OCI-LY3 (cell line): ENCODE measurements around the gene MESP2.

Source experiments
- H2AFZ ChIP-seq: fragments of 200-600, 300-600 bp; shearing (Covaris generic); 2 replicates; pipeline ENCODE4 v1.6.0; 2014; ENCODE audit warnings: antibody characterized with exemption, low read depth, low read length
- H3K27ac ChIP-seq: fragments of 200-600, 300-600 bp; sonication (generic); 2 replicates; pipeline ENCODE4 v1.5.1; 2014; ENCODE audit warnings: mild to moderate bottlenecking, low read length, moderate library complexity, mixed read lengths
- H3K27me3 ChIP-seq: fragments of 200-600, 300-600 bp; sonication (generic); 2 replicates; pipeline ENCODE4 v1.6.1; 2014; ENCODE audit warnings: low read depth, low read length, mixed read lengths
- H3K36me3 ChIP-seq: fragments of 200-600, 300-600 bp; sonication (generic); replicated peaks from 2 replicates; pipeline ENCODE3; 2014; ENCODE audit warnings: low read depth, low read length, mixed read lengths
- H3K4me1 ChIP-seq: fragments of 300-600, 200-600 bp; sonication (generic); 2 replicates; pipeline ENCODE4 v1.6.1; 2014; ENCODE audit warnings: low read length, mixed read lengths
- H3K4me2 ChIP-seq: fragments of 200-600, 300-600 bp; sonication (generic); 2 replicates; pipeline ENCODE4 v1.6.1; 2014; ENCODE audit warnings: low read length, mixed read lengths
- H3K4me3 ChIP-seq: fragments of 300-600, 200-600 bp; sonication (generic); 2 replicates; pipeline ENCODE4 v1.5.1; 2014; ENCODE audit warnings: antibody characterized with exemption, mild to moderate bottlenecking, low read length, moderate library complexity
- H3K79me2 ChIP-seq: fragments of 300-600, 200-600 bp; shearing (Covaris generic); 2 replicates; pipeline ENCODE4 v1.6.1; 2014; ENCODE audit warnings: mild to moderate bottlenecking, low read length, mixed read lengths
- H3K9ac ChIP-seq: fragments of 300-600, 200-600 bp; shearing (Covaris generic); 2 replicates; pipeline ENCODE4 v1.6.0; 2014; ENCODE audit warnings: mild to moderate bottlenecking, low read length, moderate library complexity
- H3K9me3 ChIP-seq: fragments of 200-600, 300-600 bp; shearing (Covaris generic); 2 replicates; pipeline ENCODE4 v1.6.1; 2014; ENCODE audit warnings: low read length, mixed read lengths; ENCODE audit not compliant: insufficient read depth
- H4K20me1 ChIP-seq: fragments of 200-600, 300-600 bp; sonication (generic); 2 replicates; pipeline ENCODE4 v1.6.1; 2016; ENCODE audit warnings: low read length, mixed read lengths; ENCODE audit not compliant: insufficient read depth
- EZH2phosphoT487 ChIP-seq: fragments of 200-600 bp; shearing (Covaris generic); IDR thresholded peaks from 2 replicates; pipeline ENCODE4 v1.6.1; 2018; ENCODE audit warnings: antibody characterized with exemption, mixed run types, low read depth
- TF ChIP-seq, protein P1 (sequence below): fragments of 200-600, 300-600 bp; sonication (generic); IDR thresholded peaks from 2 replicates; pipeline ENCODE4 v1.5.1; 2014; ENCODE audit warnings: antibody characterized with exemption, low read length, low read depth

The MESP2 gene

DNA sequence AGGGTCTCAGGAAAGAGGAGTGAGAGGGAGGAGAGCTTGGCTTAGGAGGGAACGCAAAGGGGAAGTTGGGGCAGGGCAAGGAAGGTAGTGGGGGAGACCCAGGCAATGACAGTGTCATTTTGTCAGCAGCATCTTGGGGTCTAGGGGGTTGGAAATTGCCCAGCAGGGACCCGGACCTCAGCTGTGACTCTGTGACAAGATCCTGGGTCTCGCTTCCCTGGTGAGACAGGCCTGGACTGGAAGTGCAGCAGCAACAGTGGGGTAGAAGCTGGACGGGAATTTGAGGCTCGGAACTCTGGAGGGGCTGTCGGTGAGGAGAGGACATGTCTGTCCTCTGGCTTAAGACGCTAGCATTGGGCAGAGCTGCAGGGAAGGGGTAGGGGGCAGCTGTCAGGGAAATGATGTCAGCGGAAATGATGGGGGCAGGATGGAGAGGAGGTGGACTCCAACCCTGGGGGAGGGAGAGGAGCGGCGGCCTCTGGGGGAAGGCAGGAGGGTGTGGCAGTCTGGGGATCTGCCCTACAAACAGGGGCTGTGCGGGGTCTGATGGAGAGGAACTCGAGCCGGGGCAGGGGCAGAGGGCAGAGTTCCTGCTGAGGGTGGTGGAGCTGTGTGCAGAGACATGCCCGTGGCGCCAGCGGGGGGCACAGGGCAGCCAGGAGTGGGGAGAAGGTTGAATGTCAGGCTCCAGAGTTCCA, 26.2 kb downstream of the MESP2 start:
- Histone ChIP-seq H3K4me1 (peaks cover 39% of the 10 kb centered on the region), H3K79me2 (no peaks in the 10 kb centered on the region)

DNA sequence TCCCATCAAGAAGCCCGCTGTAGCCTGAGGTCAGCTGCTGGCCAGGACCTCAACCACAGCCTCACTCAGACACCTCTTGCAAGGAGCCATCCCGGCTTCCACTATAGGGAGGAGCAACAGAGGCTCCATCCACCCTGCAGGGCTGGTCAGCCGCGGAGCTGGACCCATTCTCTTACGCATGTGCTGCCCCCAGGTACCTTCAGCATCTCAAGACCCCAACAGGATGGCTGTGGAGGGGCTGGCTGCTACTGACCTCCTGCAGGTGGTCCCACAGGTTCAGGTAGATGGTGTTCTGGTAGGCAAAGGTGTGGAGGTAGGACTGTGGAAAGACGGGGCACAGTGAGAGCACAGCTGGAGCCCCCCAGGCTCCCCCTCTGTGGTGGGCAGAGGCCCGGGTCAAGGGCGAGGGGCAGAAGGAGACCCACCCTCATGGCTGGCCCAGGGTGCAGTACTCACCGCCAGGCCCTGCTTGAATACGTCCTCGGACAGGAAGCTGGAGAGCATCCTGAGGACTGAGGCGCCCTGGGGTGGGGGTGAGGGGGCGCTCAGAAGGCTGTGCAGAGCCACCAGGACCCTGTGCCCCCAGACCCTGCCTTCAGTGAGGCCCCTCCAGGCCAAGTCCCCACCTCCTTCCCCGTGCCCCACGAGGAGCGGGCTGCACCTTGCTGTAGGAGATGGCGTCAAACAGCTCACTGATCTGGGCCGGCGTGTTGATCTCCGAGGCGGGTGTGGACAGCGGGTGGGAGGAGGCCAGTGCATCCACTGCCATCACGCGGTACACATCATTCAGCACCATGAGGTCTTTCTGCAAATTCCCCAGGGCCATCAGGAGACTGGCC, 27.1 kb downstream of the MESP2 start:
- H3K4me2 ChIP-seq: peak overlapping the region; percentile 84
- H3K4me1 ChIP-seq: peaks cover 39% of the 10 kb centered on the region
- TF ChIP-seq, protein P1, sequence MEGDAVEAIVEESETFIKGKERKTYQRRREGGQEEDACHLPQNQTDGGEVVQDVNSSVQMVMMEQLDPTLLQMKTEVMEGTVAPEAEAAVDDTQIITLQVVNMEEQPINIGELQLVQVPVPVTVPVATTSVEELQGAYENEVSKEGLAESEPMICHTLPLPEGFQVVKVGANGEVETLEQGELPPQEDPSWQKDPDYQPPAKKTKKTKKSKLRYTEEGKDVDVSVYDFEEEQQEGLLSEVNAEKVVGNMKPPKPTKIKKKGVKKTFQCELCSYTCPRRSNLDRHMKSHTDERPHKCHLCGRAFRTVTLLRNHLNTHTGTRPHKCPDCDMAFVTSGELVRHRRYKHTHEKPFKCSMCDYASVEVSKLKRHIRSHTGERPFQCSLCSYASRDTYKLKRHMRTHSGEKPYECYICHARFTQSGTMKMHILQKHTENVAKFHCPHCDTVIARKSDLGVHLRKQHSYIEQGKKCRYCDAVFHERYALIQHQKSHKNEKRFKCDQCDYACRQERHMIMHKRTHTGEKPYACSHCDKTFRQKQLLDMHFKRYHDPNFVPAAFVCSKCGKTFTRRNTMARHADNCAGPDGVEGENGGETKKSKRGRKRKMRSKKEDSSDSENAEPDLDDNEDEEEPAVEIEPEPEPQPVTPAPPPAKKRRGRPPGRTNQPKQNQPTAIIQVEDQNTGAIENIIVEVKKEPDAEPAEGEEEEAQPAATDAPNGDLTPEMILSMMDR: no peak
- no peak for TF ChIP-seq EZH2phosphoT487
- H3K79me2 ChIP-seq: no peaks in the 10 kb centered on the region
- H2AFZ ChIP-seq: no peak overlapping the region
- no peaks in the 10 kb centered on the region for H3K9me3 ChIP-seq
- no peaks in the 10 kb centered on the region for H3K27me3 ChIP-seq
- H3K36me3 ChIP-seq: no peaks in the 10 kb centered on the region
- H4K20me1 ChIP-seq: no peaks in the 10 kb centered on the region
- H3K9ac ChIP-seq: peak overlapping the region; percentile 84
- H3K4me3 ChIP-seq: peak overlapping the region; percentile 82
- peak overlapping the region; percentile 49; the same call in 1 of the 2 replicates for H3K27ac ChIP-seq

More for the DNA sequence above, 26.2 kb downstream of the MESP2 start:
- H3K36me3 ChIP-seq: no peaks in the 10 kb centered on the region
- no peaks in the 10 kb centered on the region for H3K27me3 ChIP-seq
- H2AFZ ChIP-seq: peak overlapping the region; percentile 53; the same call in 1 of the 2 replicates
- peak overlapping the region; percentile 82 for H3K4me3 ChIP-seq
- H3K4me2 ChIP-seq: peak overlapping the region; percentile 84
- no peaks in the 10 kb centered on the region for H3K9me3 ChIP-seq
- no peaks in the 10 kb centered on the region for H4K20me1 ChIP-seq
- TF ChIP-seq EZH2phosphoT487: no peak
- TF ChIP-seq, protein P1: no peak; the same call in 1 of the 2 replicates
- peak overlapping the region; percentile 84 for H3K9ac ChIP-seq
- peak overlapping the region; percentile 49 for H3K27ac ChIP-seq

DNA sequence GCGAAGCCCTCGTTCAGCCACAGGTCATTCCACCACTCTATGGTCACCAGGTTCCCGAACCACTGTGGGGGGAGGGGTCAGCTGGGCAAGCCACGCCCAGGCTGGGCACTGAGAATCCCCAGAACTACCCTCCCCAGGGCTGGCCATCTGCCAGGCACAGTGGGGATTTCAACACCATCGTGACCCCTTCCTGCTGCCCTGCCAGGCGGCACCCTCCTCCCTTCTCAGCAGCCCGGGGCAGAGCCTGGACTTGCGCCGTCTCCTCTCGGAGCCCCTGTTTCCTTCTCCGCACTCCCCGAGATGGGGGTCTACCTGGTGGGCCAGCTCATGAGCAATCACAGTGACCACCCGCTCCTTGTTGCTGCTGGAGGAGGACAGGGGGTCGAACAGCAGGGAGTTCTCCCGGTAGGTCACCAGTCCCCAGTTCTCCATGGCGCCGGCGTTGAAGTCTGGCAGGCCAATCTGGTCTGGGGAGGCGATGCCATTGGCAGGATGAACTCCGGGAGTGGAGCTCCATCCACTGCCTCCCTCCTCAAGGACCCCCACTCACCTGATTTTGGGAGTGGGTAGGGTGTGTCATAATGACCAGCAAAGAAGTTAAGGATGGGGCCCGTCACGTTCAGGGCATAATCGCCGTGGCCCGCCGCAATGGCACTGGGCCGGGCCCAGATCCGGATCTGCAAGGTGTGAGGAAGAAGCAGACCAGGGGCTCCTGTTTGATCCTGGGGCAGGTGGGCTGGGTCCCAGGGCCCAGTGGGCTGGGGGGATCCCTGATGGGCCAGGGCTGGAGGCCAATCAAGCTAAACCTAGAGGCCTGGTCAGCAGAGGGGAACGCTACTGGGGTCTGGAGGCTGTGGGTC, 28.0 kb downstream of the MESP2 start:
- no peaks in the 10 kb centered on the region for H3K79me2 ChIP-seq
- peaks cover 39% of the 10 kb centered on the region for H3K4me1 ChIP-seq
- H3K9me3 ChIP-seq: no peaks in the 10 kb centered on the region
- H3K4me3 ChIP-seq: no peak overlapping the region
- H3K9ac ChIP-seq: no peak overlapping the region
- H3K4me2 ChIP-seq: no peak overlapping the region
- H4K20me1 ChIP-seq: no peaks in the 10 kb centered on the region
- no peak overlapping the region for H2AFZ ChIP-seq
- no peak overlapping the region for H3K27ac ChIP-seq
- TF ChIP-seq EZH2phosphoT487: no peak
- TF ChIP-seq, protein P1: no peak
- no peaks in the 10 kb centered on the region for H3K27me3 ChIP-seq
- no peaks in the 10 kb centered on the region for H3K36me3 ChIP-seq
